BE2C (cell line): ENCODE measurements around the gene PPP2R3C.
"Not testable (repeated sequence)": the region's sequence is repeated elsewhere in the genome, so short reads cannot be mapped to it uniquely, and the experiment has no call there.

Experiments
- DNase-seq: peaks from one replicate; pipeline ENCODE4 v3.0.0-alpha.2; 2020
- H3K27me3 ChIP-seq: fragments of 250-450 bp; sonication (Bioruptor Pico); 2 replicates; pipeline ENCODE4 v1.5.1; 2020; ENCODE audit warnings: mild to moderate bottlenecking
- H3K36me3 ChIP-seq: fragments of 250-450 bp; sonication (Bioruptor Pico); 2 replicates; pipeline ENCODE4 v1.5.1; 2020; ENCODE audit warnings: mild to moderate bottlenecking
- H3K4me1 ChIP-seq: fragments of 250-450 bp; sonication (Bioruptor Pico); 2 replicates; pipeline ENCODE4 v1.5.1; 2020
- H3K4me3 ChIP-seq: 2 replicates; pipeline ENCODE4 v1.5.1; 2011; ENCODE audit warnings: low read depth, low read length
- H3K9me3 ChIP-seq: fragments of 250-450 bp; sonication (Bioruptor Pico); 2 replicates; pipeline ENCODE4 v1.5.1; 2020
- TF ChIP-seq, protein P1 (sequence below): IDR thresholded peaks from 2 replicates; pipeline ENCODE4 v1.5.1; 2012; ENCODE audit warnings: mild to moderate bottlenecking, low read depth, low read length

PPP2R3C gene

GRCh38 chr14:35078082-35078481 is 43.7 kb downstream of the PPP2R3C start:
- TF ChIP-seq, protein P1, sequence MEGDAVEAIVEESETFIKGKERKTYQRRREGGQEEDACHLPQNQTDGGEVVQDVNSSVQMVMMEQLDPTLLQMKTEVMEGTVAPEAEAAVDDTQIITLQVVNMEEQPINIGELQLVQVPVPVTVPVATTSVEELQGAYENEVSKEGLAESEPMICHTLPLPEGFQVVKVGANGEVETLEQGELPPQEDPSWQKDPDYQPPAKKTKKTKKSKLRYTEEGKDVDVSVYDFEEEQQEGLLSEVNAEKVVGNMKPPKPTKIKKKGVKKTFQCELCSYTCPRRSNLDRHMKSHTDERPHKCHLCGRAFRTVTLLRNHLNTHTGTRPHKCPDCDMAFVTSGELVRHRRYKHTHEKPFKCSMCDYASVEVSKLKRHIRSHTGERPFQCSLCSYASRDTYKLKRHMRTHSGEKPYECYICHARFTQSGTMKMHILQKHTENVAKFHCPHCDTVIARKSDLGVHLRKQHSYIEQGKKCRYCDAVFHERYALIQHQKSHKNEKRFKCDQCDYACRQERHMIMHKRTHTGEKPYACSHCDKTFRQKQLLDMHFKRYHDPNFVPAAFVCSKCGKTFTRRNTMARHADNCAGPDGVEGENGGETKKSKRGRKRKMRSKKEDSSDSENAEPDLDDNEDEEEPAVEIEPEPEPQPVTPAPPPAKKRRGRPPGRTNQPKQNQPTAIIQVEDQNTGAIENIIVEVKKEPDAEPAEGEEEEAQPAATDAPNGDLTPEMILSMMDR, result no peak
- H3K27me3 ChIP-seq, result no peaks in the 10 kb centered on the region
- DNase-seq, result no peak
- peaks cover 4% of the 10 kb centered on the region; the same call in 1 of the 2 replicates for H3K36me3 ChIP-seq
- H3K4me1 ChIP-seq, result no peaks in the 10 kb centered on the region
- no peaks in the 10 kb centered on the region; the same call in 1 of the 2 replicates for H3K9me3 ChIP-seq
- H3K4me3 ChIP-seq, result no peak overlapping the region

GRCh38 chr14:35073486-35073885 is 48.3 kb downstream of the PPP2R3C start:
- Histone ChIP-seq H3K4me3 (no peak overlapping the region), H3K9me3 (no peaks in the 10 kb centered on the region; the same call in 1 of the 2 replicates), H3K36me3 (peaks cover 4% of the 10 kb centered on the region; the same call in 1 of the 2 replicates), H3K4me1 (no peaks in the 10 kb centered on the region), H3K27me3 (no peaks in the 10 kb centered on the region)
- no peak for DNase-seq
- TF ChIP-seq, protein P1, result no peak

DNA sequence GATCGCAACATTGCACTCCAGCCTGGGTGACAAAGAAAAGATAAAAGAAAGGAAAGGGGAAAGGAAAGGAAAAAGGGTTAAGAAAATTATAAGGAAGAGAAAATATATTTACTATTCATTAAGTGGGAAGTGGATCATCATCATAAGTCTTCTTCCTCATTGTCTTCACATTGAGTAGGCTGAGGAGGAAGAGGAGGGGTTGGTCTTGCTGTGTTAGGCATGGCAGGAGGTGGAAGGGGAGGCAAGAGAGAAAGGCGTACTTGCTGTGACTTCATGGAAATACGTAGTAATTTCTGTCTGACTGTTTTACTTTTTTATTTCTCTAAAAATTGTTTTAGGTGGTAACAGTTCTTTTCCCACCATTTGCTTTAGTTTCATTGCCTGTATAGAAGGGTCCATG is 49.6 kb downstream of the PPP2R3C start:
- Histone ChIP-seq H3K27me3 (no peaks in the 10 kb centered on the region), H3K36me3 (peaks cover 4% of the 10 kb centered on the region; the same call in 1 of the 2 replicates), H3K9me3 (no peaks in the 10 kb centered on the region; the same call in 1 of the 2 replicates), H3K4me3 (no peak overlapping the region), H3K4me1 (no peaks in the 10 kb centered on the region)
- TF ChIP-seq, protein P1, result no peak
- DNase-seq, result no peak

DNA sequence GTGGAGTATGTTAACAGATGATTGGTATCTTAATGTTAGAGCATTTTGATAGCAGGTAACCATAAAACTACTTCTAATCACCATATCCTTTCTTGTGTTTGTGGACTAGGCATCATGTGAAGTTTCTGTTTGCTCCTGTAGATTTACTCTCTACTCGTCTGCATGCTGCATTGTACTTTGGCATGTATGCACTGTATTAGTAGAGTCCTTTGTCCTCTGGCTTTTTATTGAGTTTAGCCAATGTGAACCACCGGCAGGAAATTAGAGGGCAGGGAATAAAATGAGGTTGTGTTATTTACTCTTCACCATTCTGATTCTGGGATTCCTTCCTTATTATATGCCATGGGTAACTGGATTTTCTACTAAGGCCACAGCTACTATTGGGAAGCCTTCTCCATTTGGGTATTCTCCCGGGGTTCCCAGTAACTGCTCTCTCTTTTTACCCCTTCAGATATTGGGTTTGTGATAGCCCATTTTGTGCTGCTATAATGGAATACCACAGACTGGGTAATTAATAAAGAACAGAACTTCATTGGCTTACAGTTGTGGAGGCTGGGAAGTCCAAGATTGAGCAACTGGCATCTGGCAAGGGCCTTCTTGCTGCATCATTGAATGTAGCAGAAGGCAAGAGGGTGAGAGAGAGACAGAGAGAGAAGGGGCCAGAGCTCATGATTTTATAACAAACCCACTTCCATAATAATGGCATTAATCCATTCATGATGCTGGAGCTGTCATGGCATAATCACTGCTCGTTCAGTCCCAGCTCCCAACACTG is 53.4 kb downstream of the PPP2R3C start:
- H3K9me3 ChIP-seq, result no peaks in the 10 kb centered on the region
- no peak for DNase-seq
- TF ChIP-seq, protein P1, result no peak

GRCh38 chr14:35065731-35066130 is 56.1 kb downstream of the PPP2R3C start:
- not testable (repeated sequence) for DNase-seq, H3K36me3 ChIP-seq

More for the DNA sequence above, 53.4 kb downstream of the PPP2R3C start:
- Histone ChIP-seq H3K27me3 (no peaks in the 10 kb centered on the region), H3K36me3 (no peaks in the 10 kb centered on the region; the same call in 1 of the 2 replicates), H3K4me1 (no peaks in the 10 kb centered on the region), H3K4me3 (no peak overlapping the region)

GRCh38 chr14:35061113-35061791 is 60.5 kb downstream of the PPP2R3C start:
- not testable (repeated sequence) for H3K9me3 ChIP-seq, DNase-seq, H3K4me3 ChIP-seq, H3K27me3 ChIP-seq, H3K4me1 ChIP-seq, H3K36me3 ChIP-seq

More at GRCh38 chr14:35065731-35066130, 56.1 kb downstream of the PPP2R3C start:
- H3K9me3 ChIP-seq, H3K4me1 ChIP-seq, H3K27me3 ChIP-seq, H3K4me3 ChIP-seq: not testable (repeated sequence)

GRCh38 chr14:35052637-35053036 is 69.2 kb downstream of the PPP2R3C start:
- Histone ChIP-seq H3K36me3 (no peaks in the 10 kb centered on the region; the same call in 1 of the 2 replicates), H3K27me3 (no peaks in the 10 kb centered on the region), H3K4me3 (no peak overlapping the region), H3K4me1 (no peaks in the 10 kb centered on the region), H3K9me3 (no peaks in the 10 kb centered on the region)
- TF ChIP-seq, protein P1, result no peak
- DNase-seq, result no peak
